K562 (cell line): ENCODE data around the gene SUMO3. TPM values are rescaled to one million over a fixed set of nuclear protein-coding genes. Genes with fewer than 3 reads are reported as not detected.
A peak's percentile ranks its signal among the peaks of the same experiment; 100 is the strongest.

ENCODE experiments used
- ARID2 ChIP-seq: fragments of 450-650 bp; IDR thresholded peaks from 2 replicates; pipeline ENCODE4 v1.6.1; 2017; ENCODE audit warnings: antibody characterized with exemption, mild to moderate bottlenecking
- IRF2 ChIP-seq: sonication (generic); formaldehyde crosslinking; IDR thresholded peaks from 2 replicates; pipeline ENCODE4 v1.8.1; 2022; ENCODE audit warnings: mild to moderate bottlenecking, missing genetic modification reagents
- MAFF ChIP-seq: IDR thresholded peaks from 2 replicates; pipeline ENCODE4 v1.6.1; 2012; ENCODE audit warnings: low read length, improper control_type of control experiment
- OTX1 ChIP-seq: fragments of 450-650 bp; formaldehyde crosslinking; IDR thresholded peaks from 2 replicates; pipeline ENCODE4 v1.4.0; 2022; ENCODE audit warnings: mild to moderate bottlenecking
- POLR2B ChIP-seq: fragments of 450-650 bp; IDR thresholded peaks from 2 replicates; pipeline ENCODE4 v1.6.1; 2018; ENCODE audit warnings: low read depth; ENCODE audit not compliant: partially characterized antibody
- TRIM24 ChIP-seq, 2 experiments: fragments of 450-650 bp; IDR thresholded peaks; 2 replicates each; pipeline ENCODE4 v1.6.1; 2016
- U2AF1 ChIP-seq: fragments of 200-400 bp; formaldehyde crosslinking; optimal IDR thresholded peaks from 2 replicates; pipeline ENCODE3; 2017; ENCODE audit warnings: mild to moderate bottlenecking, low read depth, low read length, moderate library complexity
- polyA plus RNA-seq, 8 experiments: library from polyadenylated mRNA; depleted of rRNA in 4 of 8; stranded (reverse) in 5 of 8; unstranded in 3 of 8; fragments of >200 nt; fragmentation: Nextera tagmentation in 2 of 8; fragmentation: Illumina TruSeq in 1 of 8; extraction: Ambion mirVana in 2 of 8; extraction: Trizol in 1 of 8; gene quantifications; 2 replicates each; pipeline versions ENCODE4 v1.2.1 to v1.2.3, GENCODE V29; 2011 to 2014; ENCODE audit warnings: inconsistent platforms in 1 of 8, missing spikeins in 1 of 8
- total RNA-seq, 7 experiments: library from RNA; depleted of rRNA in 6 of 7; stranded (reverse); fragments of >200 nt in 6 of 7; fragmentation: Illumina TruSeq in 2 of 7; extraction: Trizol in 2 of 7; gene quantifications; 2 replicates each; pipeline versions ENCODE4 v1.2.1 to v1.2.3, GENCODE V29; 2011 to 2021; ENCODE audit warnings: low replicate concordance in 1 of 7
- TF ChIP-seq, protein P1 (sequence below): fragments of 450-650 bp; formaldehyde crosslinking; conservative IDR thresholded peaks from 2 replicates; pipeline ENCODE4 v1.4.0; 2022; ENCODE audit warnings: mild to moderate bottlenecking, missing genetic modification characterization
- TF ChIP-seq, protein P2 (sequence below): sonication (generic); formaldehyde crosslinking; IDR thresholded peaks from 2 replicates; pipeline ENCODE4 v1.8.0; 2023; ENCODE audit warnings: mild to moderate bottlenecking, missing genetic modification reagents
- TF ChIP-seq, protein P3 (sequence below): fragments of 450-650 bp; formaldehyde crosslinking; IDR thresholded peaks from 2 replicates; pipeline ENCODE4 v1.4.0; 2022; ENCODE audit warnings: missing genetic modification characterization
- TF ChIP-seq, protein P4 (sequence below), 2 experiments: fragments of 450-650 bp; IDR thresholded peaks; 2 replicates each; pipeline ENCODE4 v1.6.1; 2016

Gene SUMO3
- total and polyA plus RNA-seq, 9 of the 15 experiments (the other 6 are each of a cell fraction or from before 2014, with no cell fraction given), result 13.9 to 143 (median 113) TPM

DNA sequence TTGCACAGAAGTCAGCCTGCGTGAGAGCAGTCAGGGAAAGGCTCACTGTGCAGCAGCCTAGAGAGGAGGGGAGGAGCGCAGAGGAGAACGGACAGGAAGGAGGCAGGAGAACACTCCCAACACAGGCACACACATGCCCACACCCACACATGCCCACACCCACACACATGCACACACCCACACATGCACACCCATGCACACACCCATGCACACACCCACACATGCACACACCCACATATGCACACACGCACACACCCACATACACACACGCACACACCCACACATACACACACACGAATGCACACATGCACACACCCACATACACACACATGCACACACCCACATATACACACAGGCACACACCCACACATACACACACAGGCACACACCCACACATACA is 7.1 kb downstream of the SUMO3 start (continued):
- TF ChIP-seq IRF2 (peak; percentile 47; the same call in 1 of the 2 replicates), U2AF1 (no peak), POLR2B (peak; percentile 43), MAFF (no peak), OTX1 (peak; percentile 73; the same call in 1 of the 2 replicates), TRIM24 (IDR thresholded peaks at IDR 0.05) (peak in 1 of 2 experiments; percentile 51; a peak in 1 of 4 replicates), ARID2 (peak; percentile 72; the same call in 1 of the 2 replicates)
- TF ChIP-seq, protein P1, sequence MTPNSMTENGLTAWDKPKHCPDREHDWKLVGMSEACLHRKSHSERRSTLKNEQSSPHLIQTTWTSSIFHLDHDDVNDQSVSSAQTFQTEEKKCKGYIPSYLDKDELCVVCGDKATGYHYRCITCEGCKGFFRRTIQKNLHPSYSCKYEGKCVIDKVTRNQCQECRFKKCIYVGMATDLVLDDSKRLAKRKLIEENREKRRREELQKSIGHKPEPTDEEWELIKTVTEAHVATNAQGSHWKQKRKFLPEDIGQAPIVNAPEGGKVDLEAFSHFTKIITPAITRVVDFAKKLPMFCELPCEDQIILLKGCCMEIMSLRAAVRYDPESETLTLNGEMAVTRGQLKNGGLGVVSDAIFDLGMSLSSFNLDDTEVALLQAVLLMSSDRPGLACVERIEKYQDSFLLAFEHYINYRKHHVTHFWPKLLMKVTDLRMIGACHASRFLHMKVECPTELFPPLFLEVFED, result 0 out of 2 replicates have a peak, but pooled peaks have one; percentile 39
- TF ChIP-seq, protein P2, sequence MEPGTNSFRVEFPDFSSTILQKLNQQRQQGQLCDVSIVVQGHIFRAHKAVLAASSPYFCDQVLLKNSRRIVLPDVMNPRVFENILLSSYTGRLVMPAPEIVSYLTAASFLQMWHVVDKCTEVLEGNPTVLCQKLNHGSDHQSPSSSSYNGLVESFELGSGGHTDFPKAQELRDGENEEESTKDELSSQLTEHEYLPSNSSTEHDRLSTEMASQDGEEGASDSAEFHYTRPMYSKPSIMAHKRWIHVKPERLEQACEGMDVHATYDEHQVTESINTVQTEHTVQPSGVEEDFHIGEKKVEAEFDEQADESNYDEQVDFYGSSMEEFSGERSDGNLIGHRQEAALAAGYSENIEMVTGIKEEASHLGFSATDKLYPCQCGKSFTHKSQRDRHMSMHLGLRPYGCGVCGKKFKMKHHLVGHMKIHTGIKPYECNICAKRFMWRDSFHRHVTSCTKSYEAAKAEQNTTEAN, result peak; percentile 75; the same call in 1 of the 2 replicates
- TF ChIP-seq, protein P3, sequence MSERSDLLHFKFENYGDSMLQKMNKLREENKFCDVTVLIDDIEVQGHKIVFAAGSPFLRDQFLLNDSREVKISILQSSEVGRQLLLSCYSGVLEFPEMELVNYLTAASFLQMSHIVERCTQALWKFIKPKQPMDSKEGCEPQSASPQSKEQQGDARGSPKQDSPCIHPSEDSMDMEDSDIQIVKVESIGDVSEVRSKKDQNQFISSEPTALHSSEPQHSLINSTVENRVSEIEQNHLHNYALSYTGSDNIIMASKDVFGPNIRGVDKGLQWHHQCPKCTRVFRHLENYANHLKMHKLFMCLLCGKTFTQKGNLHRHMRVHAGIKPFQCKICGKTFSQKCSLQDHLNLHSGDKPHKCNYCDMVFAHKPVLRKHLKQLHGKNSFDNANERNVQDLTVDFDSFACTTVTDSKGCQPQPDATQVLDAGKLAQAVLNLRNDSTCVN (CRISPR knock-in tag), result 0 out of 2 replicates have a peak, but pooled peaks have one; percentile 47
- TF ChIP-seq, protein P4, sequence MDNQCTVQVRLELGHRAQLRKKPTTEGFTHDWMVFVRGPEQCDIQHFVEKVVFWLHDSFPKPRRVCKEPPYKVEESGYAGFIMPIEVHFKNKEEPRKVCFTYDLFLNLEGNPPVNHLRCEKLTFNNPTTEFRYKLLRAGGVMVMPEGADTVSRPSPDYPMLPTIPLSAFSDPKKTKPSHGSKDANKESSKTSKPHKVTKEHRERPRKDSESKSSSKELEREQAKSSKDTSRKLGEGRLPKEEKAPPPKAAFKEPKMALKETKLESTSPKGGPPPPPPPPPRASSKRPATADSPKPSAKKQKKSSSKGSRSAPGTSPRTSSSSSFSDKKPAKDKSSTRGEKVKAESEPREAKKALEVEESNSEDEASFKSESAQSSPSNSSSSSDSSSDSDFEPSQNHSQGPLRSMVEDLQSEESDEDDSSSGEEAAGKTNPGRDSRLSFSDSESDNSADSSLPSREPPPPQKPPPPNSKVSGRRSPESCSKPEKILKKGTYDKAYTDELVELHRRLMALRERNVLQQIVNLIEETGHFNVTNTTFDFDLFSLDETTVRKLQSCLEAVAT (IDR thresholded peaks at IDR 0.05), result 0 out of 4 replicates have a peak, but pooled peaks of 1 of the 2 experiments have one; percentile 62
